ENCODE measurements around the gene DHRS13.

Gene DHRS13

DNA sequence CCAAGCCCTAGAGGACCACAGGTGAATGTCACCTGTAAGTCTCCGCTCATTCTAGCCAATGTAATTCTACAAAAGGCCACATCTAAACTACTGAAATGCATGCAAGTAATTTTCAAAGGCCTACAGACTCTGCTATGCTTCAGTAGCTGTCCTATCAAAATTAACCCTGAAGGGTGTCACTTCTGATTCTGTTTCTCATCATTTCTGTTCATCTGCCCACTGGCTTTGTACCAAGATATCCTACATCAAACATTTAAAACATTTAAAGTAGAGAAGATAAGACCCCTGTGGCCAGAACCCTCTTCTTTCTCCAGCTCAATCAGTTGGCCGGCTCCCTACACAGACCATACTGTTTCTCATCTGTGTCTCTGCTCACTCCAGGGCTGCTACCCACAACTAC, 26.9 kb upstream of the DHRS13 start:
- Histone ChIP-seq H3K9ac (ENCODE audit: low read depth, low read length) (no peak overlapping the region), H3K36me3 (ENCODE audit: control insufficient read depth, insufficient read depth, low read length) (peaks cover 44% of the 10 kb centered on the region), H3K4me1 (ENCODE audit: control insufficient read depth, insufficient read depth, low read length) (no peaks in the 10 kb centered on the region)

DNA sequence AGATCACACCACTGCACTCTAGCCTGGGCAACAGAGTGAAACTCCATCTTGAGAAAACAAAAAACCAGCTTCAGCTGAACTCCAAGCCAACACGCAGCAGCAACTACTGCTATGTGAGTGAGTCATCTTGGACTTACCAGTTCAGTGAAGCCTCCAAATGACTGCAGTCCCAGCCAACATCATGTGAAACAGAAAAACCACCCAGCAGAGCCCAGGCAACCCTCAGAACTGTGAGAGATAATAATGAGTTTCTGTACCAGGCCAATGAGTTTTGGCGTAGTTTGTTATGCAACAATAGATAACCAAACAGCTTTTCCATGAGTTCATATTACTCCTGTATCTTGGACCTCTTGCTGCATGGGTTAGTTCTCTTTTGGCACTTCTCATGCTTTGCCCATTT, 25.2 kb upstream of the DHRS13 start:
- no peaks in the 10 kb centered on the region for H3K27me3 ChIP-seq (ENCODE audit: control insufficient read depth, insufficient read depth, low read length)
- no peak overlapping the region for H3K4me3 ChIP-seq (ENCODE audit: low read depth, low read length)
- H3K27ac ChIP-seq (ENCODE audit: low read depth, low read length) = no peak overlapping the region
- no peaks in the 10 kb centered on the region for H3K9me3 ChIP-seq (ENCODE audit: control insufficient read depth, insufficient read depth, low read length)
- no peaks in the 10 kb centered on the region for H3K4me1 ChIP-seq (ENCODE audit: control insufficient read depth, insufficient read depth, low read length)
- H3K9ac ChIP-seq (ENCODE audit: low read depth, low read length) = no peak overlapping the region
- H3K36me3 ChIP-seq (ENCODE audit: control insufficient read depth, insufficient read depth, low read length) = peaks cover 56% of the 10 kb centered on the region

More for the DNA sequence above, 26.9 kb upstream of the DHRS13 start:
- Histone ChIP-seq H3K27ac (ENCODE audit: low read depth, low read length) (no peak overlapping the region), H3K27me3 (ENCODE audit: control insufficient read depth, insufficient read depth, low read length) (no peaks in the 10 kb centered on the region), H3K4me3 (ENCODE audit: low read depth, low read length) (no peak overlapping the region), H3K9me3 (ENCODE audit: control insufficient read depth, insufficient read depth, low read length) (no peaks in the 10 kb centered on the region)

DNA sequence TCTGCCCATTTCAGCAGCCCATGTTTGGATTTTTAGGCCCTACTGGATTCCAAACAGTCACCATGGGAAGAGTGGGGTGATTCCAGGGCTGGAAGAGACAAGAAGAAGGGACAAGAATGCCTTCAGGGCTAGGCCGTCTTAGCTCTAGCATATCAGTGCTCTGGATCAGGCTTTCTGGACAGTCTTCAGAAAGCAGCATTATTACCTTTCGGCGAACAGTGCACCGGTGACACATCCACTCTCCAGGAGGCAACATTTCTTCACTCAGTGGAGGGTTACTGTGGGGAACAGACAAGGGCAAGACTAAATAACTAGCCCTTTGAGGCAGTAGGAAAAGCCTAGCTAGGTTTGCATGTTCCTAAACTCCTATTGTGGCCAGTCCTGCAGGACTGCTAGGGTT, 23.9 kb upstream of the DHRS13 start:
- Histone ChIP-seq H3K27me3 (ENCODE audit: control insufficient read depth, insufficient read depth, low read length) (no peaks in the 10 kb centered on the region), H3K9me3 (ENCODE audit: control insufficient read depth, insufficient read depth, low read length) (no peaks in the 10 kb centered on the region), H3K27ac (ENCODE audit: low read depth, low read length) (no peak overlapping the region), H3K4me3 (ENCODE audit: low read depth, low read length) (no peak overlapping the region), H3K9ac (ENCODE audit: low read depth, low read length) (no peak overlapping the region), H3K4me1 (ENCODE audit: control insufficient read depth, insufficient read depth, low read length) (no peaks in the 10 kb centered on the region), H3K36me3 (ENCODE audit: control insufficient read depth, insufficient read depth, low read length) (peaks cover 64% of the 10 kb centered on the region)

DNA sequence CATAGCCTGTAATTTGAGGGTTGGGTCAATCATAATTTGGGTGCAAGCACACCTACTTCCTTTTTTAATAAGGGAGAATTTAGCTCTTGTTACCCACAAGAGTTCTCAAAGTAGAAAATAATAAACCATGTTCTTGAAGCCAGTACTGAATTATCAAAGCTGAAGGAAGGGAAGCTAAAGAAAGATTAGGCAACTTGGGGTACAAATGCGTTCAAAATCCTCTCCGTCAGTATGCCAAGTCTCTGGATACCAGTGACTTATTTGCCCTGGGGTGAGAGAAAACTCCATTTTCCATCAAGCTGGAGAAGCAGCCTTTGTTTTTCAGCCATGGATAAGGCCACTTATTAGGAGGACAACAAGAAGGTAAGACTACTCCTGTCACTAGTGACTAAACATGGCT, 23.5 kb upstream of the DHRS13 start:
- Histone ChIP-seq H3K9me3 (ENCODE audit: control insufficient read depth, insufficient read depth, low read length) (no peaks in the 10 kb centered on the region), H3K27me3 (ENCODE audit: control insufficient read depth, insufficient read depth, low read length) (no peaks in the 10 kb centered on the region), H3K4me1 (ENCODE audit: control insufficient read depth, insufficient read depth, low read length) (no peaks in the 10 kb centered on the region), H3K27ac (ENCODE audit: low read depth, low read length) (no peak overlapping the region), H3K4me3 (ENCODE audit: low read depth, low read length) (no peak overlapping the region), H3K9ac (ENCODE audit: low read depth, low read length) (no peak overlapping the region), H3K36me3 (ENCODE audit: control insufficient read depth, insufficient read depth, low read length) (peaks cover 69% of the 10 kb centered on the region)

DNA sequence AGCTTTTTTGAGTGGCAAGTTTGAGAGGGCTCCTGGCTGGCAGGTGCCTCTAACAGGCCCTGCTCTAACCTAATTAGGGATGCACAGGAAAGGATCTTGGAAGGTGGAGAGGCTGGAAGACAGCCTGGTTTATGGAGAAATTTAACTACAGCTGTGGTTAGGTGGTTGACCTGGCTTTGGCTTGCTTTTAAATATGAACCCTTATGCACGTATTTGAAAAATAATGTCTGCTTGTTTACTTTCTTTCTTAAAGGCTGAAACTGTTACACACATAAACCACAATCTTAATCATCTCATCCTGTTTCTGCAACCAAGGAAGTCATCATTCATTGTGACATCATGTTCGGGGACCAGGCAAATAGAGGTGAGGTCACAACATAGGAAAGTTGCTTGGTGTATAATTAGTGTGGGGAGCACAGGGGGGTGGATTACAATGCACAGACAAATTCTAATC, 23.1 kb upstream of the DHRS13 start:
- H3K27me3 ChIP-seq (ENCODE audit: control insufficient read depth, insufficient read depth, low read length) = no peaks in the 10 kb centered on the region
- H3K4me1 ChIP-seq (ENCODE audit: control insufficient read depth, insufficient read depth, low read length) = no peaks in the 10 kb centered on the region
- peaks cover 72% of the 10 kb centered on the region for H3K36me3 ChIP-seq (ENCODE audit: control insufficient read depth, insufficient read depth, low read length)
- no peaks in the 10 kb centered on the region for H3K9me3 ChIP-seq (ENCODE audit: control insufficient read depth, insufficient read depth, low read length)
- no peak overlapping the region for H3K9ac ChIP-seq (ENCODE audit: low read depth, low read length)
- no peak overlapping the region for H3K27ac ChIP-seq (ENCODE audit: low read depth, low read length)
- no peak overlapping the region for H3K4me3 ChIP-seq (ENCODE audit: low read depth, low read length)

DNA sequence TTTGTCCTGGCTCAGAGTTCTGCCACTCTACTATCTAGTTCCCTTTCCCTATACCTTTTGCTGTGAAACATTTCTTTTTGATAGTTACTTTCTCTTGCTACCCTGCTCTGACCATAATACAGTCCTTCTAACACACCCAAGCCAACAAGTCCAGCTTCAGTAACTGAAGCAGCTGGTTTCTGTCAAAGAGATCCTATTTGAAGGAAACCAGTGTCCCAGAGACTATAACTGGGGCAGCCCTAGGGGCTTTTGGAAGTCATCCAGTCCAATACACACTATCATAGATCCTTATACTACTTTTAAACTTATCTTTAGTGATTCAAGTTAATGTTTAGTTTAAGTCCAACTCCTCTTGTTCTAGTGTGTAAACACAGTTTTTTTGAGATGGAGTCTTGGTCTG, 17.3 kb upstream of the DHRS13 start:
- Histone ChIP-seq H3K36me3 (ENCODE audit: control insufficient read depth, insufficient read depth, low read length) (peaks cover 95% of the 10 kb centered on the region), H3K27me3 (ENCODE audit: control insufficient read depth, insufficient read depth, low read length) (no peaks in the 10 kb centered on the region), H3K4me1 (ENCODE audit: control insufficient read depth, insufficient read depth, low read length) (no peaks in the 10 kb centered on the region), H3K4me3 (ENCODE audit: low read depth, low read length) (no peak overlapping the region), H3K9ac (ENCODE audit: low read depth, low read length) (no peak overlapping the region), H3K27ac (ENCODE audit: low read depth, low read length) (no peak overlapping the region), H3K9me3 (ENCODE audit: control insufficient read depth, insufficient read depth, low read length) (no peaks in the 10 kb centered on the region)

DNA sequence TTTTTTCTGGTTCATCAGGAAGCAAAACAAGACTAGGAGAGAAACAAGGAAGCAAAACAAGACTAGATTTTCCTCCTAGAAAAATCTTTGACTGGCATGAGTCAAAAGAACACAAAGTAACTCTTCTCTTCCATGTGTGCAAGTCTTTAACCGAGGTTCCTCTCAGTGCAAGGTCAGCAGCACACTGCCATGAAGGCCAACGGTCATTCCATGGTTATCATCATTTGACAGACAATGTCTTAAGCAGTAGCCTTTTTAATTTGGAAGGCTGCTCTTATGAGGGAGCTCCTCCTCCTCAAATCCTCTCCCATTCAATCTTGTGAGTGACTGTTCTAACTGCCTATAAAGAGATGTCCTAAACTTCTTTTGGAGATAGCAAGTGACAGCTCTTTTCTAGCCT, 15.4 kb upstream of the DHRS13 start:
- H3K9ac ChIP-seq (ENCODE audit: low read depth, low read length) = no peak overlapping the region
- H3K36me3 ChIP-seq (ENCODE audit: control insufficient read depth, insufficient read depth, low read length) = peaks cover 95% of the 10 kb centered on the region
- no peak overlapping the region for H3K27ac ChIP-seq (ENCODE audit: low read depth, low read length)

DNA sequence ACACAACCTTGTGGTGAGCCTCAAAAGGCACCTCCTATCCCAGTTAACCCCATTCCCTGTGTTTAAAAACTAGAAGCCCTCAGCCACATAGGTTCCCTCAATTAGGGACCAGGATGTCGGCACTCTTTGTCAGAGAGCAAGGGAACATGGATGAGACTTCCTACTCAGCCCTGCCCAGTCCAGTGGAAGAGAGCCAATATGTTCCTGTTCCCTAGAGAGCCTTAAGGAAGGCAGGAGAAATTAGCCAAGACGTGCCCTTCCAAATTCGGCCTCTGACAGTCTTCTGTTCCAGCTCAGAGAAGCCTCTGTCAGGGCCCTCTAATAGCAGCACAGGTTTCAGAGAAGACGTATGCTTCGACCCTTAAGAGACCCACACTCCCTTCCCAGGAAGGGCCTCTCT, 14.6 kb upstream of the DHRS13 start:
- no peak overlapping the region for H3K27ac ChIP-seq (ENCODE audit: low read depth, low read length)

More for the DNA sequence above, 15.4 kb upstream of the DHRS13 start:
- H3K27me3 ChIP-seq (ENCODE audit: control insufficient read depth, insufficient read depth, low read length) = no peaks in the 10 kb centered on the region
- no peaks in the 10 kb centered on the region for H3K4me1 ChIP-seq (ENCODE audit: control insufficient read depth, insufficient read depth, low read length)
- no peak overlapping the region for H3K4me3 ChIP-seq (ENCODE audit: low read depth, low read length)
- no peaks in the 10 kb centered on the region for H3K9me3 ChIP-seq (ENCODE audit: control insufficient read depth, insufficient read depth, low read length)

DNA sequence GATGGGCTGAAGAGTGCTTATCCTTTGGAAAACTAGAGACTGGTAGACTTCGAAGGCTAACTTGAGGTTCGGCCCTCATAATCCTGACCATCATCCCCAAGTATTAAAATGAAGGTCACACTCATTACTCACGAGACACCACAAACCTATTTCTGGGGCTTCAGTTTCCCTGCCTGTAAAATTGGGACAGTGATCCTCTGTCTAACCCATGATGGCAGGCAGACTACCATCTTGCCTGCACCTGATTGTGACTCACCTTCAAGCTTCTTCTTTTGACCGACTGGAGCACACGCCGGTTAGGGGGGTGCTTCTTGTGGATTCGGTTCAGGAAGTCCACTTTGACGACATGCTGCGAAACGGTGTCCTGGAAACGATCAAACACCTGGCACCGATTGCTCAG, 14.2 kb upstream of the DHRS13 start:
- H3K27me3 ChIP-seq (ENCODE audit: control insufficient read depth, insufficient read depth, low read length) = no peaks in the 10 kb centered on the region
- peaks cover 96% of the 10 kb centered on the region for H3K36me3 ChIP-seq (ENCODE audit: control insufficient read depth, insufficient read depth, low read length)
- no peak overlapping the region for H3K9ac ChIP-seq (ENCODE audit: low read depth, low read length)
- H3K9me3 ChIP-seq (ENCODE audit: control insufficient read depth, insufficient read depth, low read length) = no peaks in the 10 kb centered on the region
- no peak overlapping the region for H3K4me3 ChIP-seq (ENCODE audit: low read depth, low read length)
- H3K27ac ChIP-seq (ENCODE audit: low read depth, low read length) = no peak overlapping the region
- H3K4me1 ChIP-seq (ENCODE audit: control insufficient read depth, insufficient read depth, low read length) = no peaks in the 10 kb centered on the region

More for the DNA sequence above, 14.6 kb upstream of the DHRS13 start:
- no peak overlapping the region for H3K9ac ChIP-seq (ENCODE audit: low read depth, low read length)
- no peaks in the 10 kb centered on the region for H3K4me1 ChIP-seq (ENCODE audit: control insufficient read depth, insufficient read depth, low read length)
- H3K27me3 ChIP-seq (ENCODE audit: control insufficient read depth, insufficient read depth, low read length) = no peaks in the 10 kb centered on the region
- no peak overlapping the region for H3K4me3 ChIP-seq (ENCODE audit: low read depth, low read length)
- no peaks in the 10 kb centered on the region for H3K9me3 ChIP-seq (ENCODE audit: control insufficient read depth, insufficient read depth, low read length)
- H3K36me3 ChIP-seq (ENCODE audit: control insufficient read depth, insufficient read depth, low read length) = peaks cover 96% of the 10 kb centered on the region

DNA sequence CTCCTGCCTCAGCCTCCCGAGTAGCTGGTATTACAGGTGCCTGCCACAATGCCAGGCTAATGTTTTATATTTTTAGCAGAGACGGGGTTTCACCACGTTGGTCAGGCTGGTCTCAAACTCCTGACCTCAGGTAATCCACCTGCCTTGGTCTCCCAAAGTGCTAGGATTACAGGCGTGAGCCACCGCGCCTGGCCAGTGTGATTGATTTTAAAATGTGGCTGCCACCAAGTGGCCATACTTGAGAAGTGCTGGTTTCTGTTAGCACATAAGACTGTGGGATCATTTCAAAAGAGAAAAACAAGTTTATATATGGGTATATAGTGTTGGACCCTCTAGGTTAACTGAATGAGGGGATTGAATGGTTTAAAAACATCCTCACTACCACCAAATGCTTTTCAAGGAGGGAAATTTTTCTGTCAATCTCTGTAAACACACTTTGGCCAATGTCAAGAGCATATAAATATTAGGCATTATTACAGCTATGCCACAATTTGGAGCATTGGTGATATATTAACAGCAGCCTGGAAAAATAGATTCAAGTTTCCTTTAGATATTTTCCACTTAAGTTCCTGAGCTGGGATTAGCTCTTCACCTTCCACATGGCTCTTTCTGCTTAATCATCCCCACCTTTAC, 13.5 kb upstream of the DHRS13 start:
- Histone ChIP-seq H3K27me3 (ENCODE audit: control insufficient read depth, insufficient read depth, low read length) (no peaks in the 10 kb centered on the region), H3K4me3 (ENCODE audit: low read depth, low read length) (no peak overlapping the region), H3K36me3 (ENCODE audit: control insufficient read depth, insufficient read depth, low read length) (peaks cover 96% of the 10 kb centered on the region)

DNA sequence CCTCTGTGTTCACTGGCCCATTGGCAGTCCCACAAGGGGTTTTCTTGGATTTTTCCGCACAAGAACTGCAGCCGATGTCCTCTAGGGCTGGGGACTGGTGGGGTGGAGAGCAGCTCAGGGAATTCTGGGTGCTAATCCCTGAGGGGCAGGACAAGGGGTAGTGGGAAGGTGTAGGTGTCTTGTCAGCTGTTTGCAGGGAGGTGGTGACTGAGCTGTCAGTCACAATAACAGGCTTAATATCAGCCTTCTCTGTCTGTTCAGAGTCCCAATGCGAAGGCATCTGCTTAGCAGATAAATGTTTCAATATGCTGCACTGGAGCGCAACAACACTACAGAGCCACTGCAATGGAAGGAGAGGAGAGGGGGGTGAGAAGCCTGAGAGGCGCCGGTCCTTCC, 10.1 kb upstream of the DHRS13 start:
- Histone ChIP-seq H3K27ac (ENCODE audit: low read depth, low read length) (no peak overlapping the region), H3K4me3 (ENCODE audit: low read depth, low read length) (no peak overlapping the region), H3K36me3 (ENCODE audit: control insufficient read depth, insufficient read depth, low read length) (peaks cover 98% of the 10 kb centered on the region), H3K4me1 (ENCODE audit: control insufficient read depth, insufficient read depth, low read length) (peaks cover 12% of the 10 kb centered on the region), H3K9me3 (ENCODE audit: control insufficient read depth, insufficient read depth, low read length) (no peaks in the 10 kb centered on the region), H3K9ac (ENCODE audit: low read depth, low read length) (no peak overlapping the region), H3K27me3 (ENCODE audit: control insufficient read depth, insufficient read depth, low read length) (no peaks in the 10 kb centered on the region)

More for the DNA sequence above, 13.5 kb upstream of the DHRS13 start:
- H3K4me1 ChIP-seq (ENCODE audit: control insufficient read depth, insufficient read depth, low read length) = no peaks in the 10 kb centered on the region
- no peaks in the 10 kb centered on the region for H3K9me3 ChIP-seq (ENCODE audit: control insufficient read depth, insufficient read depth, low read length)
- H3K27ac ChIP-seq (ENCODE audit: low read depth, low read length) = no peak overlapping the region
- H3K9ac ChIP-seq (ENCODE audit: low read depth, low read length) = no peak overlapping the region
